ENCODE results near the gene KCNE4. TPM values are rescaled to one million over a fixed set of nuclear protein-coding genes. Genes with fewer than 3 reads are reported as not detected.

Gene KCNE4
- total RNA-seq, 1 experiment from 2014 or later: not detected

GRCh38 chr2:223036790-223037444, 15.1 kb upstream of the KCNE4 start:
- peak; percentile 4 for DNase-seq
- Mint-ChIP-seq H3K4me1 (ENCODE audit: low read depth, unreplicated experiment) (peaks cover 26% of the 10 kb centered on the region), H3K9me3 (ENCODE audit: low read depth, unreplicated experiment) (peaks cover 9% of the 10 kb centered on the region), H3K27ac (ENCODE audit: unreplicated experiment) (no peak overlapping the region), H3K4me3 (ENCODE audit: low read depth, unreplicated experiment) (no peak overlapping the region), H3K27me3 (ENCODE audit: unreplicated experiment) (no peaks in the 10 kb centered on the region), H3K36me3 (ENCODE audit: insufficient read depth, unreplicated experiment) (peaks cover 7% of the 10 kb centered on the region)
- BruUV-seq (replicated peaks): no TSS peak
- intact Hi-C loops (cut with micrococcal nuclease; ENCODE audit: unreplicated experiment): no loop called here
- CTCF ChIA-PET: no interaction called here
- TF ChIP-seq CTCF (IDR thresholded peaks at IDR 0.05; ENCODE audit: unreplicated experiment): no peak

- peaks cover 4% of the 10 kb centered on the region for H3K9me3 Mint-ChIP-seq (ENCODE audit: low read depth, unreplicated experiment)
- CTCF ChIA-PET: no interaction called here
- no peak overlapping the region for H3K27ac Mint-ChIP-seq (ENCODE audit: unreplicated experiment)
- H3K4me3 Mint-ChIP-seq (ENCODE audit: low read depth, unreplicated experiment): no peak overlapping the region
- DNase-seq: no peak
- no TSS peak for BruUV-seq (replicated peaks)
- no peak for TF ChIP-seq CTCF (IDR thresholded peaks at IDR 0.05; ENCODE audit: unreplicated experiment)
- intact Hi-C loops (cut with micrococcal nuclease; ENCODE audit: unreplicated experiment): no loop called here
- peaks cover 7% of the 10 kb centered on the region for H3K36me3 Mint-ChIP-seq (ENCODE audit: insufficient read depth, unreplicated experiment)
- no peaks in the 10 kb centered on the region for H3K27me3 Mint-ChIP-seq (ENCODE audit: unreplicated experiment)
- peaks cover 31% of the 10 kb centered on the region for H3K4me1 Mint-ChIP-seq (ENCODE audit: low read depth, unreplicated experiment)
Observed at GRCh38 chr2:223037445-223037800, 14.6 kb upstream of the KCNE4 start.

GRCh38 chr2:223039618-223040017, 12.4 kb upstream of the KCNE4 start:
- H3K36me3 Mint-ChIP-seq (ENCODE audit: insufficient read depth, unreplicated experiment): peaks cover 7% of the 10 kb centered on the region
- TF ChIP-seq CTCF (IDR thresholded peaks at IDR 0.05; ENCODE audit: unreplicated experiment): no peak
- BruUV-seq (replicated peaks): no TSS peak
- peaks cover 40% of the 10 kb centered on the region for H3K4me1 Mint-ChIP-seq (ENCODE audit: low read depth, unreplicated experiment)
- peaks cover 2% of the 10 kb centered on the region for H3K9me3 Mint-ChIP-seq (ENCODE audit: low read depth, unreplicated experiment)
- CTCF ChIA-PET: no interaction called here
- intact Hi-C loops (cut with micrococcal nuclease; ENCODE audit: unreplicated experiment): loop anchor here (5.0 kb wide), 1 partner anchor 62 kb away; no protein-coding TSS in a partner anchor
- H3K4me3 Mint-ChIP-seq (ENCODE audit: low read depth, unreplicated experiment): no peak overlapping the region
- no peak for DNase-seq
- H3K27ac Mint-ChIP-seq (ENCODE audit: unreplicated experiment): no peak overlapping the region
- H3K27me3 Mint-ChIP-seq (ENCODE audit: unreplicated experiment): no peaks in the 10 kb centered on the region

- no peak for DNase-seq
- peak overlapping the region; percentile 91 for H3K27ac Mint-ChIP-seq (ENCODE audit: unreplicated experiment)
- CTCF ChIA-PET: no interaction called here
- no peak overlapping the region for H3K4me3 Mint-ChIP-seq (ENCODE audit: low read depth, unreplicated experiment)
- TF ChIP-seq CTCF (IDR thresholded peaks at IDR 0.05; ENCODE audit: unreplicated experiment): no peak
- H3K9me3 Mint-ChIP-seq (ENCODE audit: low read depth, unreplicated experiment): peaks cover 2% of the 10 kb centered on the region
- peaks cover 7% of the 10 kb centered on the region for H3K36me3 Mint-ChIP-seq (ENCODE audit: insufficient read depth, unreplicated experiment)
- no TSS peak for BruUV-seq (replicated peaks)
- H3K27me3 Mint-ChIP-seq (ENCODE audit: unreplicated experiment): no peaks in the 10 kb centered on the region
- peaks cover 40% of the 10 kb centered on the region for H3K4me1 Mint-ChIP-seq (ENCODE audit: low read depth, unreplicated experiment)
- intact Hi-C loops (cut with micrococcal nuclease; ENCODE audit: unreplicated experiment): loop anchor here (5.0 kb wide), 1 partner anchor 63 kb away; no protein-coding TSS in a partner anchor
Observed at GRCh38 chr2:223040527-223040926, 11.5 kb upstream of the KCNE4 start.

All from Calu3 (cell line).